Fibroblast of lung (primary cell): ENCODE measurements around the gene DNAJB13.

Experiments
- CTCF ChIP-seq, 2 donors: IDR thresholded peaks in 1 of 2; conservative IDR thresholded peaks in 1 of 2; 1 replicate in 1 of 2; 2 replicates in 1 of 2; pipeline ENCODE4 v1.5.1; 2011 to 2012; ENCODE audit warnings: low read length in 2 of 2, control low read depth in 1 of 2, inconsistent platforms in 1 of 2, low read depth in 1 of 2, mild to moderate bottlenecking in 1 of 2
- EZH2 ChIP-seq: IDR thresholded peaks from 2 replicates; pipeline ENCODE4 v1.5.1; 2012; ENCODE audit warnings: low read length, control low read depth, mild to moderate bottlenecking; ENCODE audit errors: missing control alignments

DNA sequence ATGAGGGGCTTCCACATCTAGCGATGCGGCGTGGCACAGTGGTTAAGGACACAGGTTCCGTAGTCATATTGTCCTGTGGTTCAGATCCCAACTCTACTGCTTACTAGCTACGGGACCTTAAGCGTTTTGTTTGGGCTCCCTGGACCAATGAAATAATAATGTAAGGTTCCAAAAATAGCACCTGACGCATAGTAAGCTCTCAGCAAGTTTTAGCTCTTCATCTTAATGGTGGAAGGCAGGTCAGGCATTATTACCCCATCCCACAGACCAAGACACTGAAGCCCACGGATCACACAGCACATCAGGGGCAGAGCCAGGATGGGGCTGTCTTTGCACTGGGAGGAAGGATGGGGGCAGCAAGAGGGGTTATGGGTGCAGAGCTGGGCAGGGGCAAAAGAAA, 13.0 kb downstream of the DNAJB13 start:
- TF ChIP-seq CTCF (conservative IDR thresholded peaks at IDR 0.05 in 1 of 2, IDR thresholded peaks at IDR 0.05 in 1 of 2; ENCODE audit: low read depth in 1 of 2, low read length in 2 of 2): no peak
- no peak for TF ChIP-seq EZH2
